MCF 10A (cell line): ENCODE measurements around the gene PRPF40A. TPM values are rescaled to one million over a fixed set of nuclear protein-coding genes. Genes with fewer than 3 reads are reported as not detected.

Experiments used
- BruUV-seq: library from RNA; stranded (reverse); fragments of 400-500 nt; replicated peaks from 2 replicates; lab custom pipeline; 2021; lab: Mats Ljungman, UMichigan
- CTCF ChIA-PET: fragments of 300-600 bp; sonication (Branson Sonifier 250); formaldehyde crosslinking; extraction: SDS; loops from one replicate; lab custom pipeline; 2021; ENCODE audit warnings: antibody characterized with exemption, inconsistent platforms; lab: Yijun Ruan, JAX
- POLR2A ChIA-PET: fragments of 300-600, 350-650 bp; sonication (Branson Sonifier 250); formaldehyde crosslinking; extraction: SDS; loops from one replicate; lab custom pipeline; 2020; ENCODE audit warnings: antibody characterized with exemption, inconsistent platforms; lab: Yijun Ruan, JAX
- DNase-seq: peaks from one replicate; pipeline ENCODE4 v3.0.0-alpha.2; 2018; ENCODE audit not compliant: unreplicated experiment
- H3K27ac Mint-ChIP-seq: one replicate; pipeline ENCODE4 v1.8.0; 2022; ENCODE audit warnings: mild to moderate bottlenecking, low read depth, mixed read lengths; ENCODE audit not compliant: unreplicated experiment
- H3K27me3 Mint-ChIP-seq: one replicate; pipeline ENCODE4 v1.8.0; 2022; ENCODE audit warnings: mixed read lengths; ENCODE audit not compliant: insufficient read depth, unreplicated experiment
- H3K36me3 Mint-ChIP-seq: one replicate; pipeline ENCODE4 v1.8.0; 2022; ENCODE audit warnings: mild to moderate bottlenecking, moderate library complexity, mixed read lengths; ENCODE audit not compliant: insufficient read depth, unreplicated experiment
- H3K4me1 Mint-ChIP-seq: one replicate; pipeline ENCODE4 v1.8.0; 2022; ENCODE audit warnings: mixed read lengths; ENCODE audit not compliant: insufficient read depth, unreplicated experiment
- H3K4me3 Mint-ChIP-seq: one replicate; pipeline ENCODE4 v1.8.0; 2022; ENCODE audit warnings: mild to moderate bottlenecking, moderate library complexity, mixed read lengths; ENCODE audit not compliant: unreplicated experiment
- H3K9me3 Mint-ChIP-seq: one replicate; pipeline ENCODE4 v1.8.0; 2022; ENCODE audit warnings: mixed read lengths; ENCODE audit not compliant: unreplicated experiment
- CTCF ChIP-seq: fragments of 200-600 bp; IDR thresholded peaks from one replicate; pipeline ENCODE4 v1.8.0; 2022; ENCODE audit warnings: antibody characterized with exemption, mild to moderate bottlenecking; ENCODE audit not compliant: unreplicated experiment
- intact Hi-C: fragments of 100-400 bp; cut with micrococcal nuclease; formaldehyde crosslinking; loops from 2 replicates; pipeline ENCODE4 v1.14.1; 2022
- total RNA-seq: library from RNA; stranded (reverse); gene quantifications from 2 replicates; pipeline ENCODE4 v1.2.3, GENCODE V29; 2022

PRPF40A gene
- total RNA-seq, 1 experiment from 2014 or later, result 140 TPM

DNA sequence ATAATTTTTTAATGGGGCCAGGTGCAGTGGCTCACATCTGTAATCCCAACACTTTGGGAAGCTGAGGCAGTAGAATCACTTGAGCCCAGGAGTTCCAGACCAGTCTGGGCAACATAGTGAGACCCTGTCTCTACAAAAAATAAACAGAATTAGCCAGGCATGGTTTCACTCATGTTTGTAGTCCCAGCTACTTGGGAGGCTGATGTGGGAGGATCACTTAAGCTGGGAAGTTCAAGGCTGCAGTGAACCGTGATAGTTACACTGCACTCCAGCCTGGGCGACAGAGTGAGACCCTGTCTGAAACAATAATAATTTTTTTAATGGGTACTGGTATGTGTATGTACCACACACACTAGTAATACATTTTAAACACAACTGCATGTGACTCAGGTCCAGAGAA is 3.5 kb upstream of the PRPF40A start:
- BruUV-seq, result no TSS peak
- H3K4me1 Mint-ChIP-seq, result peaks cover 10% of the 10 kb centered on the region
- DNase-seq, result no peak
- peak overlapping the region; percentile 59 for H3K27ac Mint-ChIP-seq
- intact Hi-C loops, result no loop called here
- H3K9me3 Mint-ChIP-seq, result no peaks in the 10 kb centered on the region
- POLR2A ChIA-PET, result interaction anchor here (1.2 kb wide), 2 partner anchors 8 to 338 kb away, joined by 3 to 5 read pairs; no protein-coding TSS in a partner anchor
- H3K4me3 Mint-ChIP-seq, result peak overlapping the region; percentile 99
- CTCF ChIA-PET, result interaction anchor here (0.5 to 1.0 kb wide), 5 partner anchors 162 to 1035 kb away, joined by 3 to 5 read pairs (median 3); no protein-coding TSS in a partner anchor
- no peak for TF ChIP-seq CTCF
- H3K36me3 Mint-ChIP-seq, result peaks cover 25% of the 10 kb centered on the region
- H3K27me3 Mint-ChIP-seq, result no peaks in the 10 kb centered on the region

GRCh38 chr2:152718909-152719645 is 1.8 kb upstream of the PRPF40A start:
- peak overlapping the region; percentile 99 for H3K27ac Mint-ChIP-seq
- H3K4me3 Mint-ChIP-seq, result peak overlapping the region; percentile 99
- BruUV-seq, result TSS peak; percentile 62
- no peaks in the 10 kb centered on the region for H3K9me3 Mint-ChIP-seq
- H3K36me3 Mint-ChIP-seq, result peaks cover 24% of the 10 kb centered on the region
- intact Hi-C loops, result loop anchor here (5.0 kb wide), 1 partner anchor 203 kb away; no protein-coding TSS in a partner anchor
- POLR2A ChIA-PET, result interaction anchor here (0.6 to 4.3 kb wide), 8 partner anchors 7 to 641 kb away, joined by 3 to 36 read pairs (median 11); partner anchors contain the start of gene STAM2
- CTCF ChIA-PET, result interaction anchor here (0.7 to 1.5 kb wide), 2 partner anchors 24 to 756 kb away, joined by 3 to 4 read pairs; no protein-coding TSS in a partner anchor
- peak; percentile 88 for DNase-seq
- no peak for TF ChIP-seq CTCF
- no peaks in the 10 kb centered on the region for H3K27me3 Mint-ChIP-seq
- H3K4me1 Mint-ChIP-seq, result peaks cover 10% of the 10 kb centered on the region

- Mint-ChIP-seq H3K4me3 (peak within 1 kb of the TSS; percentile 99), H3K9me3 (no peaks in the 10 kb centered on the region), H3K36me3 (peaks cover 28% of the 10 kb centered on the region), H3K27me3 (no peaks in the 10 kb centered on the region), H3K4me1 (peaks cover 10% of the 10 kb centered on the region), H3K27ac (peak within 1 kb of the TSS; percentile 99)
- peak; percentile 93 for DNase-seq
- TF ChIP-seq CTCF, result no peak
- POLR2A ChIA-PET, result interaction anchor here (0.6 to 4.7 kb wide), 24 partner anchors 8 to 892 kb away, joined by 3 to 40 read pairs (median 4); partner anchors contain the start of genes FMNL2 and STAM2
- CTCF ChIA-PET, result interaction anchor here (0.7 to 1.5 kb wide), 5 partner anchors 8 to 757 kb away, joined by 3 to 5 read pairs (median 4); partner anchors contain the start of gene STAM2
- intact Hi-C loops, result loop anchor here (5.0 kb wide), 1 partner anchor 204 kb away; no protein-coding TSS in a partner anchor
- BruUV-seq, result no TSS peak
Observed at GRCh38 chr2:152718076-152718908, 1.0 kb upstream of the PRPF40A start, which contains the start of gene ARL6IP6. TSS of gene ARL6IP6 (plus strand) at chr2:152718620. CDS start at chr2:152718625, 5 bp downstream.
